K562 (cell line): ENCODE data around the gene PARD6B.

Source experiments
- CHD4 ChIP-seq: fragments of 200-600 bp; sonication (generic); IDR thresholded peaks from 3 replicates; pipeline ENCODE4 v1.6.1; 2012; ENCODE audit warnings: low read depth, mild to moderate bottlenecking, mixed read lengths, low read length, inconsistent platforms; ENCODE audit not compliant: insufficient read depth, insufficient replicate concordance, poor library complexity, severe bottlenecking
- TBL1XR1 ChIP-seq, 2 experiments: IDR thresholded peaks; 2 replicates each; pipeline ENCODE4 v1.6.1; 2012; ENCODE audit warnings: improper control_type of control experiment in 2 of 2, low read length in 2 of 2, mild to moderate bottlenecking in 1 of 2
- ZNF143 ChIP-seq: sonication (generic); formaldehyde crosslinking; IDR thresholded peaks from 2 replicates; pipeline ENCODE4 v1.9.0; 2022; ENCODE audit warnings: mild to moderate bottlenecking, missing genetic modification reagents
- ZNF174 ChIP-seq: fragments of 250-450 bp; sonication (Bioruptor Pico); IDR thresholded peaks from 2 replicates; pipeline ENCODE4 v1.4.0; 2020; ENCODE audit warnings: mild to moderate bottlenecking

- TF ChIP-seq CHD4 (no peak), ZNF174 (no peak), TBL1XR1 (IDR thresholded peaks at IDR 0.05; ENCODE audit: low read length in 2 of 2) (no peak), ZNF143 (no peak)
Measured at GRCh38 chr20:50695135-50695872, 36.1 kb upstream of the PARD6B start.
